WERI-Rb-1 (cell line): ENCODE data around the gene ANTKMT.

ENCODE experiments used
- DNase-seq: peaks from one replicate; pipeline ENCODE4 v3.0.0-alpha.2; 2020
- H3K27ac ChIP-seq: fragments of 250-450 bp; sonication (Bioruptor Pico); 2 replicates; pipeline ENCODE4 v1.5.1; 2020; ENCODE audit warnings: mild to moderate bottlenecking, moderate library complexity
- H3K27me3 ChIP-seq: fragments of 250-450 bp; sonication (Bioruptor Pico); 2 replicates; pipeline ENCODE4 v1.5.1; 2021; ENCODE audit warnings: mild to moderate bottlenecking, low read depth, moderate library complexity; ENCODE audit not compliant: insufficient read depth, severe bottlenecking
- H3K36me3 ChIP-seq: fragments of 250-450 bp; sonication (Bioruptor Pico); 2 replicates; pipeline ENCODE4 v1.5.1; 2020; ENCODE audit warnings: mild to moderate bottlenecking, moderate library complexity
- H3K4me3 ChIP-seq: 2 replicates; pipeline ENCODE4 v1.5.1; 2011; ENCODE audit warnings: low read depth, mild to moderate bottlenecking, control low read depth, low read length
- H3K9me3 ChIP-seq: fragments of 250-450 bp; sonication (Bioruptor Pico); 2 replicates; pipeline ENCODE4 v1.5.1; 2021; ENCODE audit warnings: mild to moderate bottlenecking, moderate library complexity; ENCODE audit not compliant: severe bottlenecking
- TF ChIP-seq, protein P1 (sequence below): IDR thresholded peaks from 2 replicates; pipeline ENCODE4 v1.5.1; 2011; ENCODE audit warnings: low read depth, mild to moderate bottlenecking, control low read depth, inconsistent platforms, low read length

ANTKMT gene

DNA sequence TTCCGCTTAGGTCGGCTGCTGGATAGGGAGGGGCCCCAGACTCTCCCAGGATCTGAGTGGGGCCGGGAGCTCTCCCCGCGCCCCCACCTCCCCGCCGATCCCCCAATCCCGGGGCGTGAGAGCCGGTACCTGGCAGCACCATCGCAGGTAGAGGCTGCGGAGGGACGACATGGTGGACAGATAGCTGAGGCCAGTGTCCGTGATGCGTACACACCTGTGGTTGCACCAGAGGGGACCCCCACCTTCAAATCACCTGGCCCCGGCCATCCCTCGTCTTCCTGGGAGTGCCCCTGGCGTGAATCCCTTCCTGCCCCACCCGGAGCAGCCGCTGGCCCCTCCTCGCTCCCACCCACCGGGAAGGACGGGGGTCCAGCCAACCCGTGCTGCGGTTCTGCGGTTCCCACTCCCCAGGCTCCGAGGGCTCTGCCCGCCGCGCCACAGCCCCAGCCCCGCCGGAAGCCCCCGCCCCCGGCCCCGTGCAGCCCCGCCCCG lies 26.0 kb upstream of the ANTKMT start:
- no peaks in the 10 kb centered on the region for H3K9me3 ChIP-seq
- DNase-seq: no peak
- no peak overlapping the region for H3K27ac ChIP-seq
- peaks cover 11% of the 10 kb centered on the region for H3K36me3 ChIP-seq
- H3K4me3 ChIP-seq: no peak overlapping the region
- TF ChIP-seq, protein P1, sequence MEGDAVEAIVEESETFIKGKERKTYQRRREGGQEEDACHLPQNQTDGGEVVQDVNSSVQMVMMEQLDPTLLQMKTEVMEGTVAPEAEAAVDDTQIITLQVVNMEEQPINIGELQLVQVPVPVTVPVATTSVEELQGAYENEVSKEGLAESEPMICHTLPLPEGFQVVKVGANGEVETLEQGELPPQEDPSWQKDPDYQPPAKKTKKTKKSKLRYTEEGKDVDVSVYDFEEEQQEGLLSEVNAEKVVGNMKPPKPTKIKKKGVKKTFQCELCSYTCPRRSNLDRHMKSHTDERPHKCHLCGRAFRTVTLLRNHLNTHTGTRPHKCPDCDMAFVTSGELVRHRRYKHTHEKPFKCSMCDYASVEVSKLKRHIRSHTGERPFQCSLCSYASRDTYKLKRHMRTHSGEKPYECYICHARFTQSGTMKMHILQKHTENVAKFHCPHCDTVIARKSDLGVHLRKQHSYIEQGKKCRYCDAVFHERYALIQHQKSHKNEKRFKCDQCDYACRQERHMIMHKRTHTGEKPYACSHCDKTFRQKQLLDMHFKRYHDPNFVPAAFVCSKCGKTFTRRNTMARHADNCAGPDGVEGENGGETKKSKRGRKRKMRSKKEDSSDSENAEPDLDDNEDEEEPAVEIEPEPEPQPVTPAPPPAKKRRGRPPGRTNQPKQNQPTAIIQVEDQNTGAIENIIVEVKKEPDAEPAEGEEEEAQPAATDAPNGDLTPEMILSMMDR: no peak
- H3K27me3 ChIP-seq: no peaks in the 10 kb centered on the region

DNA sequence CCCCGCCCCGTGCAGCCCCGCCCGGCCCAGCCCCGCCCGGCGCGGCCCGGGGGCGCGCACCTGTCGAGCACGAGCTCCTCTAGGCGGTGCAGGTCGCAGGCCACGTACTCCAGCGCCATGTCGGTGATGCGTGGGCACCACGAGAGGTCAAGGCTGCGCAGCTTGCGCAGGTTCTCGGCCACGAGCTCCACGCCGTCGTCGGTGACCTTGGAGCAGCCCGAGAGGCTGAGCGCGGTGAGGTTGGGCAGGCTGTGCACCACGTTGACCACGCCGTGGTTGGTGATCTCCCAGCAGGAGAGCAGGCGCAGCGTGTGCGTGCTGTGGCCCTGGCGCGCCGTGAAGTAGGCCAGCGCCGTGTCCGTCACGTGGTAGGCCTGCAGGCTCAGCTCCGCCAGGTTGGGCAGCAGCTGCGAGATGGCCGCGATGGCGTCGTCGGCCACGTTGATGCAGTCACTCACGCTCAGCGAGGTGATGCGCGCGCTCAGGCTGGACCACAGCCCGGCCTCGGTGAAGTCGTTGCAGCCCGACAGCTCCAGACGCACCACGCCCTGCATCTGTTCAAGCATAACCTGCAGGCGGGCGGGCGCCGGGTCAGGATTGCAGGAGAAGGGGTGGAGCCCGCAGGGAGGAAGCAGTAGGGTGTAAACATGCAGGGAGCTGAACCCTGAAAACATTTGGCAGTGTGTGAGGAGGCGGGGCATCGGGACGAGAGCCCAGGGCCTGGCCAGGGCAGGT lies 25.4 kb upstream of the ANTKMT start:
- Histone ChIP-seq H3K4me3 (no peak overlapping the region), H3K27ac (no peak overlapping the region), H3K27me3 (no peaks in the 10 kb centered on the region), H3K36me3 (peaks cover 11% of the 10 kb centered on the region), H3K9me3 (no peaks in the 10 kb centered on the region)
- no peak for DNase-seq
- TF ChIP-seq, protein P1: no peak

DNA sequence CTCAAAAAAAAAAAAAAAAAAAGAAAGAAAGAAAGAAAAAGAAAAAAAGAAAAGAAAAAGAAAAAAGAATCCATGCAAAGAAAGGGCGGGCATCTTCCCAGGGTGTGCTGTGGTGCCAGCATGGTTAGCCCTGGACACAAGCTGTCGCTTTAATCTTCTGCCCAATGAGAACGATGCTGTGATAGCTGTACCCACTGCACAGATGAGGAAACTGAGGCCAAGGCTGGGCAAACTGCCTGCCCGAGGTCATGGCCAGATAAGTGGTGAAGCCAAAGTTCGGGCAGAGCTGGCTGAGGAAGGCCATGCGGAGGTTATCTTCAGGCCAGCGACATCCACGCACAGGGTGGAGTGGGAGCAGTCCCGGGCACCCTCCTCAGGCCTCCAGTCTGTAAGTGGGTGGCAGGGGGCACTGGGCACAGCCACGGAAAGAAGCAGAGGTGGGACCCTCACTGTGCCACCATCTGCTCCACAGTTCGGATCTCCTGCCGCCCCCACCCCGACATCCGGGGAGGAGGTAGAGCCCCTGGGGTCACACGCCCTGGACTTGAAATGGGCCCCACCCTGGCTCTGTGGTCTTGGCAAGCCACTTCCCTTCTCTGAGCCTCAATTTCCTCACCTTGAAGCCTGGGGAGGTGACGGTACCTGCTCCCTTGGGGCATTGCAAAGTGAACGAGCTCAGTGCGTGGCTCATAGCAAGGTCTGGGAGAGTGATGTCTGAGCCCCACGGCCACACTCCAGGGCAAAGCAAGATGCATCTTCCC lies 21.9 kb upstream of the ANTKMT start:
- Histone ChIP-seq H3K27me3 (no peaks in the 10 kb centered on the region), H3K36me3 (peaks cover 23% of the 10 kb centered on the region)
- TF ChIP-seq, protein P1: no peak

DNA sequence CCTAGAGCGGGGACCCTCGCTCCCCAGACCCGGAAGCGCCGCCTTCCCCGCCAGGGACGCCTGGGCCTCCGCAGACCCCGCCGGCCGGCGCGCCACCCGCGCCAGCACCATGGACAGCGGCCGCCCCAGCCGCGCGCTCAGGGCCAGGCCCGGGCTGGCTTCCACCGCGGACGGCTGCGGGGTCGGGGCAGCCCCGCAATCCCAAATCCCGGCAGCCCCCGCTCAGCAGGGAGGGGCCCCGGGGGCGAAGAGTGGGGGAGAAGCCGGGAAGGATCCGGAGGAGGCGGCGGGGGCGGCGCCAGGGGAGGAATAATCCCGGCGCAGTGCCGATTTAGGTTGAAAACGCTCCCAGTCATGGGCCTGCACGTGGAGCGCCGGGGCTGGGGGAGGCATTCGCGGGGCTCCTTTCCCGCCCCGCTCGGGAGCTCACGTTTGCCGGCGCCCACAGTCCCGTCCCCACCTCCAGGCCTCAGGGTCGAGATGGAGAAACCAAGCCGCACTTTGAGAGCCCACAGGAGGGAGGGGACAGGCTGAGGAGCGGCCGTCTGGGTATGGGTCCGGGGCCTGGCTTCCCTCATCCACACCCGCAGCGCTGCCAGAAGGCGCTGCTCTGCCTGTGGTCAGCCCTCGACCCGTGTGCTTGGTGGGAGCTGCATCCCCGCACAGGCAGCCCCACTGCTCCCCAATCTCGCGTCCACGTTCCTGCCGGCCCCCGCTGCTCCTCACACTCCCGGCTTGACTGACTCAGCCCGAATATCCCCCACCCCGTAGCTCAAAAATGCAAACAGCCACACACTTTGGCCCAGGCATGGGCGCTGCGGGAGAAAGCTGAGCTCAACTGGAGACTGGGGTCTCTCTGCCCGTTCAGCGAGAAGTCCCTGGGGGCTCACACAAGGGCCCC lies 20.0 kb upstream of the ANTKMT start:
- TF ChIP-seq, protein P1: no peak
- no peak overlapping the region for H3K27ac ChIP-seq
- H3K9me3 ChIP-seq: no peaks in the 10 kb centered on the region
- H3K4me3 ChIP-seq: no peak overlapping the region
- peaks cover 18% of the 10 kb centered on the region for H3K36me3 ChIP-seq
- no peak for DNase-seq
- no peaks in the 10 kb centered on the region for H3K27me3 ChIP-seq

More for the DNA sequence above, 21.9 kb upstream of the ANTKMT start:
- Histone ChIP-seq H3K27ac (no peak overlapping the region), H3K9me3 (no peaks in the 10 kb centered on the region), H3K4me3 (no peak overlapping the region)
- DNase-seq: no peak

DNA sequence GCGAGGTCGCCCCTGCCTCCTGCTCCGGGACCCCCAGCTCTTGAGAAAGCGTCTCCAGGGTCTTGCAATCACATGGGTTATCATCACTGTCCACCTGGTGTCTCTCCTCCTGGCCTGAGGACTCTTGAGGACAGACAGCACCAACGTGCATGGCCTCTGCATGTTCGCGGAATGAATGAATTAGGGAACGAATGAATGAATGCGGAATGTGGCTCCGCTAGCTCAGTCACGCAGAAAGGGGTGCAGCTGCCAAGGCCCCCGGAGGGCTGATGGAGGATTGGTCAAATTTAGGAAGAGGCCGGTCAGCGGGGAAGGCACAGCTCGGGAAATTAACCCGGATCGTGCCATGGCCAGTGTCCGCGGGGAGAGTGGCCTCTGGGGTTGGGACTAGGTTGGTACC lies 18.6 kb upstream of the ANTKMT start:
- TF ChIP-seq, protein P1: no peak
- H3K36me3 ChIP-seq: peaks cover 18% of the 10 kb centered on the region
- H3K27me3 ChIP-seq: peaks cover 4% of the 10 kb centered on the region
- no peak overlapping the region for H3K27ac ChIP-seq
- no peak for DNase-seq
- no peaks in the 10 kb centered on the region for H3K9me3 ChIP-seq
- H3K4me3 ChIP-seq: no peak overlapping the region
